Tibial nerve (tissue), 4 donors: ENCODE data around the gene TNP1. TPM values are rescaled to one million over a fixed set of nuclear protein-coding genes. Genes with fewer than 3 reads are reported as not detected.

Experiments used
- DNase-seq, 2 donors: peaks; one replicate each; pipeline ENCODE4 v3.0.0-alpha.2; 2019; ENCODE audit warnings: low spot score in 2 of 2
- H3K27ac ChIP-seq, 4 donors: fragments of 200-600 bp; sonication (generic) in 3 of 4; one replicate each; pipeline ENCODE4 v1.5.1; 2017 to 2019; ENCODE audit warnings: mild to moderate bottlenecking in 1 of 4
- H3K27me3 ChIP-seq, 2 donors: fragments of 200-600 bp; sonication (generic) in 1 of 2; one replicate each; pipeline versions ENCODE4 v1.5.1 to v1.6.0; 2017 to 2019
- H3K36me3 ChIP-seq, 3 donors: fragments of 200-600 bp; sonication (generic); one replicate each; pipeline ENCODE4 v1.5.1; 2018 to 2019
- H3K4me1 ChIP-seq, 4 donors: fragments of 200-600 bp; sonication (generic) in 3 of 4; one replicate each; pipeline ENCODE4 v1.5.1; 2017 to 2019
- H3K4me3 ChIP-seq, 4 donors: fragments of 200-600 bp; sonication (generic) in 3 of 4; one replicate each; pipeline ENCODE4 v1.5.1; 2017 to 2019; ENCODE audit warnings: mild to moderate bottlenecking in 1 of 4, moderate library complexity in 1 of 4
- H3K9me3 ChIP-seq, 4 donors: fragments of 200-600 bp; sonication (generic) in 3 of 4; one replicate each; pipeline ENCODE4 v1.5.1; 2017 to 2019
- EP300 ChIP-seq, 2 donors: sonication (generic); formaldehyde crosslinking; IDR thresholded peaks; one replicate each; pipeline ENCODE4 v1.6.1; 2017; ENCODE audit warnings: antibody characterized with exemption in 2 of 2, mild to moderate bottlenecking in 1 of 2
- POLR2A ChIP-seq, 2 donors: fragments of 450-650 bp; IDR thresholded peaks; one replicate each; pipeline ENCODE4 v1.6.1; 2017; ENCODE audit warnings: antibody characterized with exemption in 2 of 2, mild to moderate bottlenecking in 2 of 2, moderate library complexity in 2 of 2
- WGBS, 2 donors: methylation state at CpG; one replicate each; pipeline ENCODE4 v1.1.5; 2018; 5-methylcytosine and 5-hydroxymethylcytosine counted together
- total RNA-seq, 4 donors: library from RNA; depleted of rRNA; stranded (reverse); fragments of >200 nt; gene quantifications; one replicate each; pipeline ENCODE4 v1.1.0, GENCODE V29; 2016
- TF ChIP-seq, protein P1 (sequence below), 5 experiments: fragments of 200-600 bp in 3 of 5; fragments of 450-650 bp in 2 of 5; sonication (generic) in 3 of 5; IDR thresholded peaks; one replicate each; pipeline ENCODE4 v1.5.1; 2016 to 2019; ENCODE audit warnings: antibody characterized with exemption in 5 of 5, mild to moderate bottlenecking in 3 of 5, moderate library complexity in 2 of 5

TNP1 gene
- total RNA-seq, 4 donors from 2014 or later = not detected

DNA sequence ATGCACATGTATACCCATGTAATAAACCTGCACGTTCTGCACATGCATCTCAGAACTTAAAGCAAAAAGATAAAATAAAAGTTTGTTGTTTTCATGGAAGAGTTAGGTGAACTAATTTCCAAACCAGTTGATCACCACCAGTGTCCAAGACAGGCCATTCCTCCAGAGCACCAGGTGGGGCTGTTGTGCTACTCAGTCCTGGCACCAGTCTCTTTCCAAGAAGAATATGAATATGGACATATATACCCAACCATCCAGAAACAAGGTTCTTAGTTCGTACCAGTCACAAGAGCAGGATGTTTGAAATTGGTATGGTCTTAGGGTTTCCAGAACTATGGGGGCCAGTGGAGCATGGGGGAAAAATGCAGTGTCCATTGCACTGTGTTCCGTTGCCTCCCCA lies 17.2 kb upstream of the TNP1 start:
- Histone ChIP-seq H3K36me3 (no peaks in the 10 kb centered on the region), H3K9me3 (no peaks in the 10 kb centered on the region), H3K27ac (no peak overlapping the region), H3K4me1 (no peaks in the 10 kb centered on the region), H3K27me3 (no peaks in the 10 kb centered on the region), H3K4me3 (no peak overlapping the region)
- WGBS, 2 donors = 93 to 99% methylated on average over 3 of the region's 3 CpGs
- TF ChIP-seq, protein P1, sequence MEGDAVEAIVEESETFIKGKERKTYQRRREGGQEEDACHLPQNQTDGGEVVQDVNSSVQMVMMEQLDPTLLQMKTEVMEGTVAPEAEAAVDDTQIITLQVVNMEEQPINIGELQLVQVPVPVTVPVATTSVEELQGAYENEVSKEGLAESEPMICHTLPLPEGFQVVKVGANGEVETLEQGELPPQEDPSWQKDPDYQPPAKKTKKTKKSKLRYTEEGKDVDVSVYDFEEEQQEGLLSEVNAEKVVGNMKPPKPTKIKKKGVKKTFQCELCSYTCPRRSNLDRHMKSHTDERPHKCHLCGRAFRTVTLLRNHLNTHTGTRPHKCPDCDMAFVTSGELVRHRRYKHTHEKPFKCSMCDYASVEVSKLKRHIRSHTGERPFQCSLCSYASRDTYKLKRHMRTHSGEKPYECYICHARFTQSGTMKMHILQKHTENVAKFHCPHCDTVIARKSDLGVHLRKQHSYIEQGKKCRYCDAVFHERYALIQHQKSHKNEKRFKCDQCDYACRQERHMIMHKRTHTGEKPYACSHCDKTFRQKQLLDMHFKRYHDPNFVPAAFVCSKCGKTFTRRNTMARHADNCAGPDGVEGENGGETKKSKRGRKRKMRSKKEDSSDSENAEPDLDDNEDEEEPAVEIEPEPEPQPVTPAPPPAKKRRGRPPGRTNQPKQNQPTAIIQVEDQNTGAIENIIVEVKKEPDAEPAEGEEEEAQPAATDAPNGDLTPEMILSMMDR (IDR thresholded peaks at IDR 0.05) = no peak
- TF ChIP-seq EP300 (IDR thresholded peaks at IDR 0.05) = no peak
- TF ChIP-seq POLR2A (IDR thresholded peaks at IDR 0.05) = no peak
- DNase-seq = no peak

DNA sequence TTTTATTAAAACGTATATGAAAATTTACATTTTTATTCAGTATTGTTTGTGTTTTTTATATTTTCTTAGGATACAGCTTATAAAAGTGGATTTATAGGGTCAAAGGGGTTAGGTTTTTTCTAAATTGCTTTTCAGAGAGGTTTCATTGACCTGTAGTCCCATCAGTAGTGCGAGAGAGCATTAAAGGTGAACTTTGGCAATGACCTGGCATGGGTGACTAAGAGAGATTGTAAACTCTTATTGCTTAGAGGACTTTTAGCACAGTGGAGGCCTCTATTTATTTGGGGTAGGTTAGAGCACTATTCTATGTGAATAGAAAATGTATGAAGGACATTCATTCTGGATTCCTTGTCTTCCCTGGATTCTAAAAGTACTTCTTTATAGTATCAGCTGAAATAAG lies 16.0 kb upstream of the TNP1 start:
- H3K9me3 ChIP-seq = no peaks in the 10 kb centered on the region
- 85 to 89% methylated on average over 2 of the region's 2 CpGs for WGBS, 2 donors

DNA sequence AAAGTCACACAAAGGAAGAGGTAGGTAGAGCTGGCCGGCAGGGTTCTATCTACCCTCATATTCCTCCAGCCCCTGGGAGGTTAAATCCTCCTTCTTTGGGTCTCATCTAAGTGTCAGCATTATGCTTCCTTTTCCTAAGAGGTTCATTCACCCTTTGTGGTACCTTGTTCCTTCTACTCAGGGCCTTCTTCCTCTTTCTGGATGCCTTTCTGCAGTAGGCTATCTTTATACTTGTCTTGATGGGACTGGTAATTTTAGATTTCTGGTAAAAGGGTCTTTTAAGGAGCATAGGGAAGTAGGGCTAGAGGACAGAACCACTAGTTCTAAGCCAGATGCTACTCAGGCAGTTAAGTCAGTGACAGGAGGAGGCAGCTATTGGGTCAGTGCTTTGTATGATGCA lies 13.7 kb upstream of the TNP1 start:
- Histone ChIP-seq H3K4me1 (no peaks in the 10 kb centered on the region), H3K9me3 (no peaks in the 10 kb centered on the region), H3K27me3 (no peaks in the 10 kb centered on the region), H3K4me3 (no peak overlapping the region), H3K36me3 (no peaks in the 10 kb centered on the region), H3K27ac (no peak overlapping the region)
- TF ChIP-seq POLR2A (IDR thresholded peaks at IDR 0.05) = no peak
- no peak for TF ChIP-seq EP300 (IDR thresholded peaks at IDR 0.05)
- TF ChIP-seq, protein P1 (IDR thresholded peaks at IDR 0.05) = no peak
- 81 to 90% methylated on average over 1 of the region's 1 CpG for WGBS, 2 donors
- DNase-seq = no peak

More for the DNA sequence above, 16.0 kb upstream of the TNP1 start:
- no peak for DNase-seq
- Histone ChIP-seq H3K27me3 (no peaks in the 10 kb centered on the region), H3K36me3 (no peaks in the 10 kb centered on the region), H3K4me1 (no peaks in the 10 kb centered on the region), H3K27ac (no peak overlapping the region), H3K4me3 (no peak overlapping the region)
- no peak for TF ChIP-seq EP300 (IDR thresholded peaks at IDR 0.05)
- TF ChIP-seq, protein P1 (IDR thresholded peaks at IDR 0.05) = no peak
- no peak for TF ChIP-seq POLR2A (IDR thresholded peaks at IDR 0.05)

DNA sequence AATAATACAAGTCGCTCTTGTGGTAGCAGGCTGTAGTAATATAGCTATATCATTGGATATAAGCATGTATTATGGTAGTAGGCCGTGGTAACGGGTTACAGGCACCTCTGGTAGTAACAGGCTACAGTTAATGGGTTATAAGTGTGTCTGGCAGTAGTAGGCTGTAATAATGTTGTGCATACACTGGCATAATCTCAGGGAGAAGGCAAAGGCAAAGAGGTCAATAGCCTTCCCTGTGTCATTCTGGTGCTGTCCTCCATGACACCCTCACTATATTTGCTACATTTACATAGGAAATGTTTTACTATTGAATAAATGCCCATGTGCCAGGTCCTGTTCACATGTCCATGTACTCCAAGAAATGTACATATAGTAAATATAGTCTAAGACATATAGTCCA lies 12.8 kb upstream of the TNP1 start:
- TF ChIP-seq EP300 (IDR thresholded peaks at IDR 0.05) = no peak
- no peak for TF ChIP-seq POLR2A (IDR thresholded peaks at IDR 0.05)
- TF ChIP-seq, protein P1 (IDR thresholded peaks at IDR 0.05) = no peak
- no peak overlapping the region for H3K4me3 ChIP-seq
- no peaks in the 10 kb centered on the region for H3K4me1 ChIP-seq
- H3K36me3 ChIP-seq = no peaks in the 10 kb centered on the region
- H3K9me3 ChIP-seq = no peaks in the 10 kb centered on the region
- H3K27ac ChIP-seq = no peak overlapping the region
- H3K27me3 ChIP-seq = no peaks in the 10 kb centered on the region
- DNase-seq = no peak
- WGBS, 2 donors = 92 to 100% methylated on average over 3 of the region's 3 CpGs

DNA sequence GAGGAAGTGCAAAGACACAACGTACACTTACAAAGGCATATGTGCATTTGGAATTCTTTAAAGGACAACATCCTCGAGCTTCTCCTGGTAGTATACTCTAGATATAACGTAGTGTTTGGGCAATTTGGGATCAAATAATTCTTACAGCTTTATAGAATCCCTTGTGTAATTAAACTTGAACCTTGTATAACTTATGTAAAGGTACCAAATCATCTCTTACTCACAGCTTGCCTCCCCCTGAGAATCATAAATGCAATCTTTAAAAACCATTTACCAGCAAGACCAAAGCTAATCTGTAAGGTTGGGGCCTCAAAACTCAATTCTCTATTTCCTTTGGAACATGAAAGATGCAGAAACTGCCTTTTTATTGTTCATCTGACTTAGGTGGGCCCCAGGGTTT lies 12.2 kb upstream of the TNP1 start:
- Histone ChIP-seq H3K27ac (no peak overlapping the region), H3K27me3 (no peaks in the 10 kb centered on the region), H3K36me3 (no peaks in the 10 kb centered on the region), H3K4me3 (no peak overlapping the region), H3K4me1 (no peaks in the 10 kb centered on the region), H3K9me3 (no peaks in the 10 kb centered on the region)
- 86 to 88% methylated on average over 3 of the region's 3 CpGs for WGBS, 2 donors
- TF ChIP-seq EP300 (IDR thresholded peaks at IDR 0.05) = no peak
- no peak for DNase-seq

DNA sequence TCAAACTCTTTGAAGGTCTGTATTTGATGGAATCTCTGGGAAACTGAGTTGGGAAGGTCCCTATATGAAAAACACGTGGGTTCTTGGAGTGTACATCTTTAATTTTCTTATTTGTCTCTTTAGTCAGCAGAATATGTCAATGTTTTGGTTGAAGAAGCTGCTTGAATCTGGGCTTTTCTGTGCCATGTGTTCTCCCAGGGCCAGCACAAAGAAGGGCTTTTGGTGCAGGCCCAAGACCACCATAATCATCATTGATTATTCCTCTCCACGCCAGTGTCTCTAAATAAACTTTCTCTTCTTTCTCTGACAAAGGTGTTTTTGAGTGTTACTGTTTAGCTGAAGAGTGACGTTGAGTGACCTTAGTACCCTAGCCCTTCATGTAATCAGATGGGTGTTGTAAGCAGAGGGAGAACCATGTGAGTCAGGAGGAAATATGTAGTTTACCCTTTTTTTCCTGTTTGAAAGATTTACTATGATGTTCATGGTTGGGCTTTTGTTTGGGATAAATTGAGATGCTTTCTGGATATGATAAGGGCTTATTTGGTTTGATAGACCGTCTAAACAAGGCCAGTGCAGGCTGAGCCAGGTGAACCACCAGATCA lies 11.6 kb upstream of the TNP1 start:
- H3K36me3 ChIP-seq = no peaks in the 10 kb centered on the region
- TF ChIP-seq, protein P1 (IDR thresholded peaks at IDR 0.05) = no peak
- H3K27ac ChIP-seq = no peak overlapping the region
- no peak for DNase-seq
- H3K27me3 ChIP-seq = no peaks in the 10 kb centered on the region
- no peak overlapping the region for H3K4me3 ChIP-seq
- H3K4me1 ChIP-seq = no peaks in the 10 kb centered on the region
- 69 to 80% methylated on average over 4 of the region's 4 CpGs for WGBS, 2 donors
- H3K9me3 ChIP-seq = no peaks in the 10 kb centered on the region
